ENCODE results near the gene KCTD1.

The KCTD1 gene

DNA sequence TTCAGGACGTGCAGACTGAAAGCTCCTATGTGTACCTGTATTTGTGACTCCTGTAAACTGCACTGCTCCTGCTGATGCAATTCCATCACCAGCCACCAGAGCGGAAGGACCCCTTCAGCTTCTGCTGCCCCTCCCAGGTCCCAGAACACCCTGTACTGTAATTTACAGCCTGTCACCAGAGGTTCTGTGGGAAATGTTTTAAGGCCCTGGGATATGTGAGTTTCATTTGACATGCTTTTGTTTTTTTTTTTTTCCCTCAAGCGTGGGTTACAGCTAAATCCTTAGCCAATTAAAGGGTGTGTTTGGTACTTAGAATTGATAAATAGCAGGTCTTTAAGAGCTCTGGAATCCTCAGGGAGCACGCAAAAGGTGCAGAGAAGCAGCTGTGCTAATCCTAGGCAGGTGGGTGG, 79.4 kb downstream of the KCTD1 start:
- Mint-ChIP-seq H3K36me3 (ENCODE audit: low read depth) (no peaks in the 10 kb centered on the region), H3K9me3 (no peaks in the 10 kb centered on the region), H3K27me3 (no peaks in the 10 kb centered on the region), H3K27ac (no peak overlapping the region), H3K4me1 (ENCODE audit: low read depth) (no peaks in the 10 kb centered on the region), H3K4me3 (no peak overlapping the region)
- DNase-seq: no peak

DNA sequence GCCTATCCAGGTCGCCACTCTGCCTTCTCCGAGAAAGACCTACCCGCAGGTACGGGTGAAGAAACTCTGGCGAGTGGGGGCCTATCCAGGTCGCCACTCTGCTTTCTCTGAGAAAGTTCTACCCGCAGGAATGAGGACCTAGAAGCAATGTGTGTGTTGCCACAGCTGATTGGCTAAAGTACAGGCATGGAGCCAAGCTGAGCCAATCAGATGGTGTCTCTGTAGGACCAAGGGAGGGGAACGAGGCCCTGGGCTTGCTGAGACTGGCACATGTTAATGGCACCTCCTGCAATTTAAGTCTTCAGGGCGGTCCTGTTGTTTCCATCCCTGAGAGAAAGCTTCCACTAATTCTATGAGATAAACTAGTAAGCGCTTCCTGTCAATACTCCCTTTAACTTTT, 82.3 kb downstream of the KCTD1 start:
- DNase-seq: no peak
- Mint-ChIP-seq H3K36me3 (ENCODE audit: low read depth) (no peaks in the 10 kb centered on the region), H3K4me3 (no peak overlapping the region), H3K27ac (no peak overlapping the region), H3K9me3 (no peaks in the 10 kb centered on the region), H3K4me1 (ENCODE audit: low read depth) (no peaks in the 10 kb centered on the region), H3K27me3 (no peaks in the 10 kb centered on the region)

DNA sequence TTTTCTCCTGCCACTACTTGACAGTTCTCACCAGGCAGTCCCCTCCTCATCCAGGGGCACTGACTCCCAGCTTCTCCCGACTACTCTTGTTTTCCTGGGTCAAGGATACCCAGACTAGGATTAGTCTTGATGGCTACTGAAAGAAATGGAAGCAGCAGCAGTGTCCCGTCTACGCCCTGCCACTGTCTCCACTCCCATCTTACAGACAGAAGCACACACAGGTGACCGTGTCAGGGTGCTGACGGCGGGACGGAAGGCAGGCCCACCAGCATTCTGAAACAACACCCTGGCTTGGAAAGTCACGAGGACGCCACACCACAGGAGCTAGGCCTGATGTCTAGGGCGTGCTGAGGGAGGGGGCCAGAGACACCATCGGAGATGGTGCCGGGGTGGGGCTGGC, 82.9 kb downstream of the KCTD1 start:
- H3K4me3 Mint-ChIP-seq: no peak overlapping the region
- no peaks in the 10 kb centered on the region for H3K4me1 Mint-ChIP-seq (ENCODE audit: low read depth)
- H3K27ac Mint-ChIP-seq: no peak overlapping the region
- H3K9me3 Mint-ChIP-seq: no peaks in the 10 kb centered on the region
- no peak for DNase-seq
- no peaks in the 10 kb centered on the region for H3K27me3 Mint-ChIP-seq
- no peaks in the 10 kb centered on the region for H3K36me3 Mint-ChIP-seq (ENCODE audit: low read depth)

DNA sequence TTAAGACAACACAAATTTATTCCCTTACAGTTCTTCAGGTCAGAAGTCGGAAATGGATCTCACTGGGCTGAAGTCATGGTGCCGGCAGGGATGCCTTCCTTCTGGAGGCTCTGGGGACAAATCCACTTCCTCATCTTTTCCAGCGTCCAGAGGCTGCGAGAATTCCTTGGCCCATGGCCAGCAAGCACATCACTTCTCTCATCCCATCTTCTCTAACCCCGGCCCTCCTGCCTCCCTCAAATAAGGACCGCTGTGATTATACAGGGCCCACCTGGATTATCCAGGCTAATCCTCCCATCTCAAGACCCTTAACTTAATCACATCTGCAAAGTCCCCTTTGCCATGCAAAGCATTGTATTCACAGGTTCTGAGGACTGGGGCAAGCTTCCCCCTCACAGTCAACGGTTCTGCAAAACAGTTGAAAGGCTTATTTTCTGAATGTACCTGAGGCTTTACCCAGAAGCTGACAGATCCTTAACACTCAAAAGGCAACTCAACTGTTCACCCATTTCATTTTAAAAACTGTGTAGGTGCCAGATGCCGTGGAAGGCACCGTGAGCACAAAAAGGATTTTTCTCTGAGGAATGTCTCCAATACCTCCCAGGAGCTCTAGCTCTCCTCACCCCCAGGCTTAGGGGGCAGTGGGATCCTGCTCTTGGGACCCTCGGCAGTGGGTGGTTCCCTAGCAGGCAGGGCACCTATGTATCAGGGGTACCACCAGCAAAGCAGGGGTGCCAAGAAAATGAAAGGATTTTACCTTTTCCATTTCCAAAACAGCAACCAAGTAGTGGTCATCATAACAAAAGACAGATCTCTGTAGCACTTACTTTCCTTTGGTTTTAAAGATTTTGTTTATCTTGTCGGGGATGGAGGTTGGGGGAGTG, 84.0 kb downstream of the KCTD1 start:
- no peak overlapping the region for H3K4me3 Mint-ChIP-seq
- H3K36me3 Mint-ChIP-seq (ENCODE audit: low read depth): no peaks in the 10 kb centered on the region
- no peak overlapping the region for H3K27ac Mint-ChIP-seq
- H3K27me3 Mint-ChIP-seq: no peaks in the 10 kb centered on the region
- no peaks in the 10 kb centered on the region for H3K4me1 Mint-ChIP-seq (ENCODE audit: low read depth)
- DNase-seq: no peak
- no peaks in the 10 kb centered on the region for H3K9me3 Mint-ChIP-seq

DNA sequence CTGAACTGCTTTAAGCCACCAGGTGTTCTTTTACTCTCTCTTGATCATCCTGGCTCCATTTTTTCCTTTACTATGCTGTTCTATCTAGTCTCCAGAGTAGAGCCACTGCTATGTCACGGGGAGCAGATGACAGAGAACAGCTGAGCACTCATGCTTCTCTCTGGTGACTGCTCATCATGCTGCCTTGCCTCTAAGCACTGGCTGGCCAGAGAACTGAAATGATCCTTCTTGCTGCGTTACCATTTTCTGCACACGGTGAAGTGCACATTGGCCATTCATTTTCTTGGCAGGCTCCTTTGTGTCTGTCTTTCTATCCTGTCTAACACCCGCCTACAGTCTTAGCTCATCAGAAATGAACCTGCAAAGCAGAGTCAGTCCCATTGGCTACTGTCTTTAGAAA, 86.0 kb downstream of the KCTD1 start:
- Mint-ChIP-seq H3K36me3 (ENCODE audit: low read depth) (no peaks in the 10 kb centered on the region), H3K4me3 (no peak overlapping the region), H3K27me3 (no peaks in the 10 kb centered on the region), H3K27ac (no peak overlapping the region), H3K4me1 (ENCODE audit: low read depth) (peaks cover 9% of the 10 kb centered on the region), H3K9me3 (no peaks in the 10 kb centered on the region)
- no peak for DNase-seq

DNA sequence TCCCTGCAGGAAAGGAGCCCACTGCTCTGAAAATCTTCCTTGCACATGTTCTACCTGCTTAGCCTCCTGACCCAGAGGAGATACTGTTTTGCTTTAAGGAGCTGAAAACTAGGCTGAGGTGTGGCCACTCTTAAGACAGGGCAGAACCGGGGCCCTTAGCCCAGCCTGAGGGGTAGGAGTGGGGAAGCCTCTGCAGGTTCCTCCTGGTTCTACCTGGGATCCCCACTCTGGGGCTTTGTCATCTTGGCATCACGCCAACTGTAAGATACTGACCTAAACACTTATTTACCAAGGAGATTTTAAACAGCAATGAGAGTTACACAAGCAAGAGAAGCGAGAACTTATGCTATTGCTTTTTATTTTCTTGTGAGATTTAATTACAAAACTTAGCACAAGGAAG, 86.9 kb downstream of the KCTD1 start:
- Mint-ChIP-seq H3K9me3 (no peaks in the 10 kb centered on the region), H3K4me1 (ENCODE audit: low read depth) (peaks cover 9% of the 10 kb centered on the region), H3K27ac (no peak overlapping the region), H3K27me3 (no peaks in the 10 kb centered on the region), H3K4me3 (no peak overlapping the region), H3K36me3 (ENCODE audit: low read depth) (no peaks in the 10 kb centered on the region)
- DNase-seq: no peak

DNA sequence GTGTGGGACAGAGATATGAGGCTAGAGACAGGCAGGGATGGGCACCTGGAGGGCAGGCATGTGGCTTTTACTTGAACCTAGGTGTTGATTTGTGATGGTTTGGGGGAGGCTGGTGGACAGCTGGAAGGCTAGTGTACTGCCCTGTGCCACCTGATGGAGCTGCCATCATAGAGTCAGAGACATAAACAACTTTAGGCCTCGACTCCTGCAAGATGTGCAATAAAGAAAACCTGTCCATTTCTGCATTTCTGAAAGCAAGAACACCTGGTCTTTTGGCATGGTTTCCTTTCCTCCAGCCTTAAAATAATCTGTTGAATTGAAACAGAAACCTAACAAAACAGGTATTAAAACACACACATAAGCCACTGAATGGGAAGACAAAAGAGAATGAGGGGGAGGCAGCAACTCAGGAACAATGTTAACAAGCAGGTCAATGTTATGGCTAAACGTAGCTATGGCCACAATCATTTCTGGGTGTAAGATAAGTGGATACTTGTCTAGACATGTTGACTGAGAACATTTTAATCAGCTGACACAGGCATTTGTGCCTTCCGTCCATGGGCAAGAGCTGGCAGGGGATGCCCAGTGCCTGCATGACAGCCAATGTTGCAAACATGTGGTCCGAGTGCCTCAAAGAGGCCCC, 87.8 kb downstream of the KCTD1 start:
- H3K36me3 Mint-ChIP-seq (ENCODE audit: low read depth): no peaks in the 10 kb centered on the region
- no peak overlapping the region for H3K27ac Mint-ChIP-seq
- H3K4me1 Mint-ChIP-seq (ENCODE audit: low read depth): peaks cover 9% of the 10 kb centered on the region
- H3K4me3 Mint-ChIP-seq: no peak overlapping the region
- no peaks in the 10 kb centered on the region for H3K27me3 Mint-ChIP-seq
- no peak for DNase-seq
- H3K9me3 Mint-ChIP-seq: no peaks in the 10 kb centered on the region

DNA sequence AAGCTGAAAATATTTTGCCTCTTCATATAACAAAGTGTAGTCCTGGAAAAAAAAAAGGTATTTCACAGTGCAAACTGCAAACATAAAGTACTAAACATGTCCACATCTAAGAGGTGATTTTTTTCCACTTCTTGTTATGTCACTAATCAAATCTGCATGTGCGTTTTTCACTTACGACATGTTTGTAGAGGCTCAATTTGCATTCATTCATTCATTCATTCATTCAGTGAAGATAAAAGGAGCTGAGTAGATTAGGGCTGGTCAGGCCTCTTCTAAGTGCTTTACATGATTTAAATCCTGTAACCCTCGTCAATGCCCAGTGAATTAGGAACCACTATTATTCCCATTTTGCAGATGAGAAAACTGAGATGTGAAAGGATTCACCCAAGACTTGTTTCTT, 88.5 kb downstream of the KCTD1 start:
- Mint-ChIP-seq H3K9me3 (no peaks in the 10 kb centered on the region), H3K36me3 (ENCODE audit: low read depth) (no peaks in the 10 kb centered on the region), H3K4me1 (ENCODE audit: low read depth) (peaks cover 9% of the 10 kb centered on the region), H3K27ac (no peak overlapping the region), H3K4me3 (no peak overlapping the region), H3K27me3 (no peaks in the 10 kb centered on the region)
- DNase-seq: no peak

DNA sequence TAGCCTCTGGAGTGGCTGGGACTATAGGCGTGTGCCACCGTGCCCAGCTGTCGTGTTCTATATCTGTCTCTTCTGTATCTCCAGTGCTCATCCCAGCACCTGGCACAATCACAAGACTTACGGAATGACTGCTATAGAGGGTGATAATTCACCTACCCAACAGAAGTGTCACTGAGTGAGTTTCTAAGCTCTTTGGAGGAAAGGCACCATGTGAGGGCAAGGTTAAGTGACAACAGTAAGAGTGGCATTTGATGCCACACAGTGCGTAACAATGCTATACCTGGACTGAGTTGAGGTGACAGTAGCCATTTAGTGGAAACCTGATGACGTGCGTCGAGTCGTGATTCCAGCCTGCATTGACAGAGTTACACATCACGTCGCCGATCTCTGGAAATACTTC, 89.0 kb downstream of the KCTD1 start:
- H3K36me3 Mint-ChIP-seq (ENCODE audit: low read depth): peaks cover 3% of the 10 kb centered on the region
- DNase-seq: no peak
- H3K27me3 Mint-ChIP-seq: no peaks in the 10 kb centered on the region
- no peak overlapping the region for H3K27ac Mint-ChIP-seq
- peaks cover 9% of the 10 kb centered on the region for H3K4me1 Mint-ChIP-seq (ENCODE audit: low read depth)
- H3K9me3 Mint-ChIP-seq: no peaks in the 10 kb centered on the region
- H3K4me3 Mint-ChIP-seq: no peak overlapping the region

DNA sequence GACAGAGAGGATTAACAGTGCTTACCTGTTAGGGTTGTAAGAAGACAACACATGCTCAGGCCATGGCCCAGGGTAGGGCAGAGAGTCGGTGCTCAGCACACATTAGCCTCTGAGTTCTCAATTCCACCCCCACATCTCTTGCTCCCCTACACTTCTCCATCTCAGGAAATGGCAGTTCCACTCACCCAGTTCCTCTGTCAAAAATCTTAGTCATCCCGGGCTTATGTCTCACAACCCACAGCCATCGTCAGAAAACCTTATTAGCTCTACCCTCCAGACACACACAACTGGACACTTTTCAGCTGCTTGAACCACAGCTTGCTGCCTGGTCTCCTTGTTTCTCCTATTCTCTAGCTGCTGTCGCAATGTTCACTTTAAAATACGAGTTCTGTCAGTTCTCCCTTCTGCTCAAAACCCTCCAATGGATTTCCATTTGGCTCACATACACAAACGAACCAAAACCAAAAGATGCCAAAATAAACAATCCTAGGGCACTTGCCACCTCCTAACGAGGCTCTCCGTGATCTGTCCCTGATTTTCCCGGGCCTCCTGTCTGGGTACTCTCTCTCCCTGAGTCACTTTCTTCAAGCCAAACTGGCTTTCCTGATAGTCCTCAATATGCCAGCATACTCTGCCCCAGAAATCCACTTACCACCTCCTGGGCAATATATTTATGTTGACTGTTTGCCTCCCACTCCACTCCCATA, 89.7 kb downstream of the KCTD1 start:
- H3K4me3 Mint-ChIP-seq: no peak overlapping the region
- H3K9me3 Mint-ChIP-seq: no peaks in the 10 kb centered on the region
- no peaks in the 10 kb centered on the region for H3K27me3 Mint-ChIP-seq
- no peak for DNase-seq
- H3K36me3 Mint-ChIP-seq (ENCODE audit: low read depth): peaks cover 3% of the 10 kb centered on the region
- H3K27ac Mint-ChIP-seq: peak overlapping the region; percentile 5
- H3K4me1 Mint-ChIP-seq (ENCODE audit: low read depth): peaks cover 9% of the 10 kb centered on the region

DNA sequence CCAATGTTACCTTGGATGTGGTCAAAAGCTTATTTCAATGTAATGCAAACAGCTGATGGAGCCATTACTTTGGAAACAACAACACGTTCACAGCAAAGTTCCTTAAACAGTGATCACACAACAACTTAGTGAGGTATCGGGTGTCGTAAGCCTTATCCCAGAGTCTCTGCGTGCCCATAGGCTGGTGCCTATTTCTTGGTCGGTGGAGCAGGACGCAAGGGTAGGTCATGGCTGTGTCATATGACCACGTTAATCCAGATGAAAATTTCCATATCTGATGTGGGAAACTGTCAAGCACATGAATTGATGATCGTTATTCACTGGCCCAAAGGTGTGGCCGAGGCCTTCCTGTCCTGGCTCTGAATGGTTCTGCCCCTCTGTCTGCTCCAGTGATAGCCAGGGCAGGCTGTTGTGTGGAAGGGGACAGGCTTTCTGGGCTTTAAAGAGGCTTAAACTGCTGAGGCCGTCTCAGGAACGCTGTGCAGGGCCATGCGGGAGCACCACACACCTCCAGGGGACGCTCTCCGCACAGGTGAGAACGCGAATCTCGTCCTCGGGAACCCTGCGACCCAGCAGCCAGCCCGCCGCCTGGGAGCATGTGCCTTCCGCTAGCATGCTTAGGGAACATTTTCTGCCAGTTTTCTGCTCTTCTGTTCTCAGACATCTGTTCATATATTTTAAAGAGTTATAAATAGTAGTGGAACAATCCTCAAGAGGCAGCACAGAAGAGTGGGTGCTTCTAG, 90.6 kb downstream of the KCTD1 start:
- no peak overlapping the region for H3K4me3 Mint-ChIP-seq
- no peak overlapping the region for H3K27ac Mint-ChIP-seq
- H3K4me1 Mint-ChIP-seq (ENCODE audit: low read depth): peaks cover 9% of the 10 kb centered on the region
- no peak for DNase-seq
- H3K27me3 Mint-ChIP-seq: no peaks in the 10 kb centered on the region
- H3K36me3 Mint-ChIP-seq (ENCODE audit: low read depth): peaks cover 3% of the 10 kb centered on the region
- no peaks in the 10 kb centered on the region for H3K9me3 Mint-ChIP-seq

DNA sequence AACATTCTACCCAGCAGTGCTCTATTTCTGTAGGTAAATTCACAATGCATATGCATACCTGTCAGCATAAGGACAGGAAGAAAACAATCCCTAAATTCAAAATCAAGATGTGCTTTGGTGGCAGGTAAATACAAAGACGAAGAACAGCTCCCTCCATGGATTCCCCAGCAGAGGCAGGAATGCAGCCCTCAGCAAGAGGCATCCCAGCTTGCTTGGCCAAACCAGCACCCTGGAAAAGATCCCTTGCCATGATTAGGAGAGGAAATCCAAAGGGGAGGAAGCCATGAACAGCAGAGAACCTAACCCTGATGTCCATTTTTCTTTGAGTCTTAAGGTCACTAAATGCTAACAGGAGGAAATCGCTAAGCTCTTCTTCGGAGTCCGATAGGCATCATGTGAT, 91.2 kb downstream of the KCTD1 start:
- DNase-seq: no peak
- H3K36me3 Mint-ChIP-seq (ENCODE audit: low read depth): peaks cover 3% of the 10 kb centered on the region
- no peak overlapping the region for H3K27ac Mint-ChIP-seq
- H3K4me3 Mint-ChIP-seq: no peak overlapping the region
- H3K9me3 Mint-ChIP-seq: no peaks in the 10 kb centered on the region
- H3K4me1 Mint-ChIP-seq (ENCODE audit: low read depth): peaks cover 9% of the 10 kb centered on the region
- H3K27me3 Mint-ChIP-seq: no peaks in the 10 kb centered on the region

DNA sequence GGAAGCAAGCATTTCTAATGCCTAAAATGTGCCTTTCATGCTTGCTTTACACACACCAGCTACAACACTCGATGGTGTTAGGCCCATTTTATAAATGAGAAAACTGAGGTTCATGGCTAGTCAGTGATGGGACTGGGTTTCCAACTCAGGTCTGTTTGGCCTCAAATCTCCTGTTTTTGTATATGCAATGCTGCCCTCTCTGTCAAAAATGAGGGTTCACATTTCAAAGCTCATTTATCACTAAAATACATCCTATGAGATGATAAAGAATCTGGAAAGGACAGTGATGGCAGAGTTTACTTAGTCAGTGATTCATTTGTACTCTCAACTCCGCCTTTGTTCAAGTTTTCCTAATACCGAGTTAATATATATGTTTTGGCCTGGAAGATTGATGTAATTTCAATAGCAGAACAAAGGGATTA, 92.3 kb downstream of the KCTD1 start:
- Mint-ChIP-seq H3K27ac (no peak overlapping the region), H3K27me3 (peaks cover 2% of the 10 kb centered on the region), H3K9me3 (no peaks in the 10 kb centered on the region), H3K36me3 (ENCODE audit: low read depth) (peaks cover 3% of the 10 kb centered on the region), H3K4me3 (no peak overlapping the region), H3K4me1 (ENCODE audit: low read depth) (peaks cover 9% of the 10 kb centered on the region)
- no peak for DNase-seq

DNA sequence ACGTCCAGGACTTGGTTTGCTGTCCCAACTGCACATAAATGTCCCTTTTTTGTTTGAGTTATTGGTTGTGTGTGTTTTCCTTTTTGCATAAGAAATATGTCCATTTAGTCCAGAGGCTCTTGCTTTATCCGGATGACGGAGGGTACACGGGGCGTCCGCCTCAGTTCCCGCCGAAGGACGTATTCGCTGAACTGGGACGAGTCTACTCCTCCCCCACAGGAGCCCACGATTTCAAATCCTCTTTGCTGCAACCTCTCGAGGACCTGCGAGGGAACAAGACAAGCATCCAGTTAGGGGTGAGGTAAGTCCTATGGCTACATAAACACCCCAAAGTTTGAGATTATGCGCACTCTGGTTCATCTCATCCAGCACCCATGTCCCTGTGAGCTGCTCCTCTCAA, 92.7 kb downstream of the KCTD1 start:
- Mint-ChIP-seq H3K27me3 (peaks cover 5% of the 10 kb centered on the region), H3K36me3 (ENCODE audit: low read depth) (peaks cover 3% of the 10 kb centered on the region), H3K9me3 (no peaks in the 10 kb centered on the region), H3K27ac (no peak overlapping the region), H3K4me1 (ENCODE audit: low read depth) (peaks cover 9% of the 10 kb centered on the region), H3K4me3 (no peak overlapping the region)
- no peak for DNase-seq
